HepG2 (cell line): ENCODE results near the gene RAC2. TPM values are rescaled to one million over a fixed set of nuclear protein-coding genes. Genes with fewer than 3 reads are reported as not detected.

Source experiments
- AHR ChIP-seq: IDR thresholded peaks from 2 replicates; pipeline ENCODE4 v1.6.1; 2018; ENCODE audit warnings: missing genetic modification reagents, missing compliant biosample characterization
- ELF3 ChIP-seq: IDR thresholded peaks from 2 replicates; pipeline ENCODE4 v1.6.1; 2016; ENCODE audit warnings: missing genetic modification reagents, missing compliant biosample characterization
- FOXP4 ChIP-seq: sonication (generic); formaldehyde crosslinking; IDR thresholded peaks from 2 replicates; pipeline ENCODE4 v1.4.0; 2020; ENCODE audit warnings: missing genetic modification reagents
- HMG20A ChIP-seq: IDR thresholded peaks from 2 replicates; pipeline ENCODE4 v1.6.1; 2016; ENCODE audit warnings: borderline replicate concordance
- MYC ChIP-seq: sonication (generic); formaldehyde crosslinking; IDR thresholded peaks from 2 replicates; pipeline ENCODE4 v1.9.0; 2021; ENCODE audit warnings: missing genetic modification reagents, borderline replicate concordance
- SIX1 ChIP-seq: sonication (generic); formaldehyde crosslinking; IDR thresholded peaks from 2 replicates; pipeline ENCODE4 v1.4.0; 2020; ENCODE audit warnings: missing genetic modification reagents, borderline replicate concordance
- TBX2 ChIP-seq: sonication (generic); formaldehyde crosslinking; IDR thresholded peaks from 2 replicates; pipeline ENCODE4 v1.5.0; 2020; ENCODE audit warnings: missing genetic modification reagents, mild to moderate bottlenecking, borderline replicate concordance
- TGIF2 ChIP-seq: IDR thresholded peaks from 2 replicates; pipeline ENCODE4 v1.6.1; 2016; ENCODE audit warnings: control low read depth, missing compliant biosample characterization
- ZNF280D ChIP-seq: sonication (generic); formaldehyde crosslinking; IDR thresholded peaks from 2 replicates; pipeline ENCODE4 v1.5.1; 2020; ENCODE audit warnings: mild to moderate bottlenecking, missing genetic modification reagents
- ZNF530 ChIP-seq: sonication (generic); formaldehyde crosslinking; IDR thresholded peaks from 2 replicates; pipeline ENCODE4 v1.5.0; 2020; ENCODE audit warnings: low read depth, mild to moderate bottlenecking, missing genetic modification reagents
- ZNF562 ChIP-seq: sonication (generic); formaldehyde crosslinking; IDR thresholded peaks from 2 replicates; pipeline ENCODE4 v1.8.0; 2022; ENCODE audit warnings: missing genetic modification reagents, borderline replicate concordance
- ZNF878 ChIP-seq: sonication (generic); formaldehyde crosslinking; IDR thresholded peaks from 2 replicates; pipeline ENCODE4 v1.8.1; 2023; ENCODE audit warnings: mild to moderate bottlenecking, missing genetic modification reagents, moderate library complexity
- polyA plus RNA-seq, 8 experiments: library from polyadenylated mRNA; depleted of rRNA in 3 of 8; stranded (reverse) in 7 of 8; unstranded in 1 of 8; fragments of >200 nt; fragmentation: Illumina TruSeq in 4 of 8; extraction: Trizol in 4 of 8; gene quantifications; 2 replicates each; pipeline versions ENCODE4 v1.2.1 to v1.2.3, GENCODE V29; 2011 to 2016; ENCODE audit warnings: low read depth in 4 of 8, missing spikeins in 1 of 8, mixed read lengths in 1 of 8; ENCODE audit not compliant: insufficient read depth in 1 of 8
- total RNA-seq, 5 experiments: library from RNA; depleted of rRNA; stranded (reverse); fragments of >200 nt; fragmentation: Illumina TruSeq; extraction: Trizol; gene quantifications; 2 replicates each; pipeline ENCODE4 v1.2.3, GENCODE V29; 2016; ENCODE audit warnings: low read depth in 1 of 5
- TF ChIP-seq, protein P1 (sequence below), 2 experiments: IDR thresholded peaks; 2 replicates each; pipeline ENCODE4 v1.6.1; 2011 to 2012; ENCODE audit warnings: low read length in 2 of 2, borderline replicate concordance in 1 of 2, low read depth in 1 of 2, mild to moderate bottlenecking in 1 of 2, moderate library complexity in 1 of 2
- TF ChIP-seq, protein P2 (sequence below): sonication (generic); formaldehyde crosslinking; IDR thresholded peaks from 2 replicates; pipeline ENCODE4 v1.5.0; 2020; ENCODE audit warnings: missing genetic modification reagents, mild to moderate bottlenecking, borderline replicate concordance
- TF ChIP-seq, protein P3 (sequence below): sonication (generic); formaldehyde crosslinking; IDR thresholded peaks from 2 replicates; pipeline ENCODE4 v1.8.1; 2023; ENCODE audit warnings: missing genetic modification reagents, inconsistent platforms, borderline replicate concordance

The RAC2 gene
- total and polyA plus RNA-seq, 2 of the 13 experiments (the other 11 are each of a cell fraction or from before 2014, with no cell fraction given) = 0.73 TPM; not detected in 1

- TF ChIP-seq, protein P1, sequence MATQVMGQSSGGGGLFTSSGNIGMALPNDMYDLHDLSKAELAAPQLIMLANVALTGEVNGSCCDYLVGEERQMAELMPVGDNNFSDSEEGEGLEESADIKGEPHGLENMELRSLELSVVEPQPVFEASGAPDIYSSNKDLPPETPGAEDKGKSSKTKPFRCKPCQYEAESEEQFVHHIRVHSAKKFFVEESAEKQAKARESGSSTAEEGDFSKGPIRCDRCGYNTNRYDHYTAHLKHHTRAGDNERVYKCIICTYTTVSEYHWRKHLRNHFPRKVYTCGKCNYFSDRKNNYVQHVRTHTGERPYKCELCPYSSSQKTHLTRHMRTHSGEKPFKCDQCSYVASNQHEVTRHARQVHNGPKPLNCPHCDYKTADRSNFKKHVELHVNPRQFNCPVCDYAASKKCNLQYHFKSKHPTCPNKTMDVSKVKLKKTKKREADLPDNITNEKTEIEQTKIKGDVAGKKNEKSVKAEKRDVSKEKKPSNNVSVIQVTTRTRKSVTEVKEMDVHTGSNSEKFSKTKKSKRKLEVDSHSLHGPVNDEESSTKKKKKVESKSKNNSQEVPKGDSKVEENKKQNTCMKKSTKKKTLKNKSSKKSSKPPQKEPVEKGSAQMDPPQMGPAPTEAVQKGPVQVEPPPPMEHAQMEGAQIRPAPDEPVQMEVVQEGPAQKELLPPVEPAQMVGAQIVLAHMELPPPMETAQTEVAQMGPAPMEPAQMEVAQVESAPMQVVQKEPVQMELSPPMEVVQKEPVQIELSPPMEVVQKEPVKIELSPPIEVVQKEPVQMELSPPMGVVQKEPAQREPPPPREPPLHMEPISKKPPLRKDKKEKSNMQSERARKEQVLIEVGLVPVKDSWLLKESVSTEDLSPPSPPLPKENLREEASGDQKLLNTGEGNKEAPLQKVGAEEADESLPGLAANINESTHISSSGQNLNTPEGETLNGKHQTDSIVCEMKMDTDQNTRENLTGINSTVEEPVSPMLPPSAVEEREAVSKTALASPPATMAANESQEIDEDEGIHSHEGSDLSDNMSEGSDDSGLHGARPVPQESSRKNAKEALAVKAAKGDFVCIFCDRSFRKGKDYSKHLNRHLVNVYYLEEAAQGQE (IDR thresholded peaks at IDR 0.05; ENCODE audit: borderline replicate concordance in 1 of 2, low read depth in 1 of 2, low read length in 2 of 2) = peak in 1 of 2 experiments; percentile 24; a peak in 1 of 4 replicates
- TF ChIP-seq TGIF2 (CRISPR knock-in tag) (0 out of 2 replicates have a peak, but pooled peaks have one; percentile 30), HMG20A (CRISPR knock-in tag) (peak; percentile 35; the same call in 1 of the 2 replicates), ZNF280D (CRISPR knock-in tag) (0 out of 2 replicates have a peak, but pooled peaks have one; percentile 42), TBX2 (peak; percentile 83), ZNF562 (no peak), ZNF878 (0 out of 2 replicates have a peak, but pooled peaks have one; percentile 23), ELF3 (CRISPR knock-in tag) (no peak), AHR (CRISPR knock-in tag) (no peak), SIX1 (CRISPR knock-in tag) (no peak), ZNF530 (CRISPR knock-in tag) (no peak), FOXP4 (CRISPR knock-in tag) (peak; percentile 43; the same call in 1 of the 2 replicates), MYC (CRISPR knock-in tag) (peak; percentile 30; the same call in 1 of the 2 replicates)
- TF ChIP-seq, protein P2, sequence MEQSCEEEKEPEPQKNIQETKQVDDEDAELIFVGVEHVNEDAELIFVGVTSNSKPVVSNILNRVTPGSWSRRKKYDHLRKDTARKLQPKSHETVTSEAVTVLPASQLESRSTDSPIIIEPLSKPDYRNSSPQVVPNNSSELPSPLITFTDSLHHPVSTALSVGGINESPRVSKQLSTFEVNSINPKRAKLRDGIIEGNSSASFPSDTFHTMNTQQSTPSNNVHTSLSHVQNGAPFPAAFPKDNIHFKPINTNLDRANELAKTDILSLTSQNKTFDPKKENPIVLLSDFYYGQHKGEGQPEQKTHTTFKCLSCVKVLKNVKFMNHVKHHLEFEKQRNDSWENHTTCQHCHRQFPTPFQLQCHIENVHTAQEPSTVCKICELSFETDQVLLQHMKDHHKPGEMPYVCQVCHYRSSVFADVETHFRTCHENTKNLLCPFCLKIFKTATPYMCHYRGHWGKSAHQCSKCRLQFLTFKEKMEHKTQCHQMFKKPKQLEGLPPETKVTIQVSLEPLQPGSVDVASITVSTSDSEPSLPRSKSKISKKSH (CRISPR knock-in tag) = 0 out of 2 replicates have a peak, but pooled peaks have one; percentile 38
- TF ChIP-seq, protein P3, sequence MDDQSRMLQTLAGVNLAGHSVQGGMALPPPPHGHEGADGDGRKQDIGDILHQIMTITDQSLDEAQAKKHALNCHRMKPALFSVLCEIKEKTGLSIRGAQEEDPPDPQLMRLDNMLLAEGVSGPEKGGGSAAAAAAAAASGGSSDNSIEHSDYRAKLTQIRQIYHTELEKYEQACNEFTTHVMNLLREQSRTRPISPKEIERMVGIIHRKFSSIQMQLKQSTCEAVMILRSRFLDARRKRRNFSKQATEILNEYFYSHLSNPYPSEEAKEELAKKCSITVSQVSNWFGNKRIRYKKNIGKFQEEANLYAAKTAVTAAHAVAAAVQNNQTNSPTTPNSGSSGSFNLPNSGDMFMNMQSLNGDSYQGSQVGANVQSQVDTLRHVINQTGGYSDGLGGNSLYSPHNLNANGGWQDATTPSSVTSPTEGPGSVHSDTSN = no peak
These were observed 47.3 kb downstream of the RAC2 start (continued) for GRCh38 chr22:37196539-37197450.
